Duodenal mucosa (tissue), 2 donors: ENCODE results near the gene BICD1.

Experiments
- H3K27ac ChIP-seq: one replicate; pipeline ENCODE4 v1.7.0; 2013; ENCODE audit warnings: low read depth, low read length
- H3K27me3 ChIP-seq, 2 donors: one replicate each; pipeline ENCODE4 v1.7.0; 2013; ENCODE audit warnings: low read length in 2 of 2, control low read depth in 1 of 2; ENCODE audit not compliant: insufficient read depth in 2 of 2, control insufficient read depth in 1 of 2
- H3K36me3 ChIP-seq, 2 donors: one replicate each; pipeline ENCODE4 v1.7.0; 2013; ENCODE audit warnings: low read length in 2 of 2, control low read depth in 1 of 2; ENCODE audit not compliant: insufficient read depth in 2 of 2, control insufficient read depth in 1 of 2
- H3K4me1 ChIP-seq, 2 donors: one replicate each; pipeline ENCODE4 v1.7.0; 2013; ENCODE audit warnings: low read length in 2 of 2, control low read depth in 1 of 2; ENCODE audit not compliant: insufficient read depth in 2 of 2, control insufficient read depth in 1 of 2
- H3K4me3 ChIP-seq, 2 donors: one replicate each; pipeline ENCODE4 v1.7.0; 2013; ENCODE audit warnings: low read length in 2 of 2, low read depth in 1 of 2
- H3K9ac ChIP-seq, 2 donors: one replicate each; pipeline ENCODE4 v1.7.0; 2013; ENCODE audit warnings: low read length in 2 of 2, low read depth in 1 of 2
- H3K9me3 ChIP-seq, 2 donors: one replicate each; pipeline ENCODE4 v1.7.0; 2013; ENCODE audit warnings: low read length in 2 of 2, control low read depth in 1 of 2; ENCODE audit not compliant: control insufficient read depth in 1 of 2

BICD1 gene

DNA sequence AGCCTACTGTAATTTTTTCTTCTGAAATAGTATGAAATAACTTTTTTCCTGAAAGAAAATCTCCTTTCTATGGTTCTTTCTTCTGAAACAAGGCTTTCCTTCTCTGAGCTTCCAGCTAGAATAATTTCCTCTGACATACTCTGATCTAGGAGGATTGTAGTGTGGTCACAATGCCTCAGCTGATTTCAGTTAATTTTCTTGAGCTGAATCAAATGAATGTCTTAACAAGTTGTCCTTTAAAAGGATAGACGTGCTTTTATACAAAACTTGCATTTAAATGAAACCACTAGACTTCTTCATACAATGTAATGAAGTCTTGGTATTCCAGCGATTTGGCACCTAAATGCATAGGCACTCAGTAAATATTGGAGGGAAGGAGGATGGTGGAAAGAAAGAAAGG, 94.4 kb downstream of the BICD1 start:
- Histone ChIP-seq H3K4me3 (no peak overlapping the region), H3K27ac (no peak overlapping the region)

DNA sequence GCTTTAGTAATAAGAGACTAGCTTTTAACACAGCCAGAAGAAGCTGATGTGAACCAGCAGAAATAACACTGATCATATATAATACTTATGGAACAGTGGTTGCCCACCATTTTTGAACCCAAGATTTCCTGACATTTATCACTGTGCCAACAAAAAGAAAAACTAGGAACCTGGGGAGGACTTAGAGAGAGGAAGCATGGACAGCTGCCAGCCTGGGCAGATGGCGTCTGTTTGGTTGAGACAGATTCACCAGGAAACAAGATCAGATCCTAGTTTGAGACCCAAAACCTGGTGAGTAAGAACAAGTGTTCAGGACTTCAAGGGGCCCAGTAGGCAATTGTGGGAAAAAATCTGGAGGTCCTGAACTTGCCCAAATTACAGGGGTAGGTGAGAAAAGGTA, 95.3 kb downstream of the BICD1 start:
- H3K9me3 ChIP-seq, result no peaks in the 10 kb centered on the region
- no peaks in the 10 kb centered on the region for H3K4me1 ChIP-seq
- H3K36me3 ChIP-seq, result no peaks in the 10 kb centered on the region
- no peak overlapping the region for H3K9ac ChIP-seq
- H3K4me3 ChIP-seq, result no peak overlapping the region
- H3K27me3 ChIP-seq, result no peaks in the 10 kb centered on the region
- no peak overlapping the region for H3K27ac ChIP-seq

More for the DNA sequence above, 94.4 kb downstream of the BICD1 start:
- H3K4me1 ChIP-seq, result no peaks in the 10 kb centered on the region
- no peak overlapping the region for H3K9ac ChIP-seq
- peaks cover 0 to 2% of the 10 kb centered on the region in 2 donors for H3K9me3 ChIP-seq
- H3K36me3 ChIP-seq, result no peaks in the 10 kb centered on the region
- H3K27me3 ChIP-seq, result no peaks in the 10 kb centered on the region

DNA sequence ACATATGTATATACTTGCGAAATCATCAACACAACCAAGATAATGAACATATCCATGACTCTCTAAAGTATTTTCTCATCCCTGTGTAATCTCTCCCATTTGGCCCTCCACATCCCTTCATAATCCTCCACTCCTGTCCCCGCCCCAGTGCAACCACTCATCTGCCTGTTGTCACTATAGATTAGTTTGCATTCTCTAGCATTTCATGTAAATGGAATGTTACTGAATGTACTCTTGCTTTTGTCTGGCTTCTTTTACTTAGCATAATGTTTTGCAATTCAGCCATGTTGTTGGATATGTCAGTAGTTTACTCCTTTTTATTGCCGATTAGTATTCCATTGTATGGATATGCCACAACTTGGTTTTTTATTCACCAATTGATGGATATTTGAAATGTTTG, 99.1 kb downstream of the BICD1 start:
- Histone ChIP-seq H3K36me3 (no peaks in the 10 kb centered on the region), H3K27ac (no peak overlapping the region), H3K4me3 (no peak overlapping the region), H3K9me3 (no peaks in the 10 kb centered on the region), H3K4me1 (no peaks in the 10 kb centered on the region), H3K9ac (no peak overlapping the region), H3K27me3 (no peaks in the 10 kb centered on the region)

DNA sequence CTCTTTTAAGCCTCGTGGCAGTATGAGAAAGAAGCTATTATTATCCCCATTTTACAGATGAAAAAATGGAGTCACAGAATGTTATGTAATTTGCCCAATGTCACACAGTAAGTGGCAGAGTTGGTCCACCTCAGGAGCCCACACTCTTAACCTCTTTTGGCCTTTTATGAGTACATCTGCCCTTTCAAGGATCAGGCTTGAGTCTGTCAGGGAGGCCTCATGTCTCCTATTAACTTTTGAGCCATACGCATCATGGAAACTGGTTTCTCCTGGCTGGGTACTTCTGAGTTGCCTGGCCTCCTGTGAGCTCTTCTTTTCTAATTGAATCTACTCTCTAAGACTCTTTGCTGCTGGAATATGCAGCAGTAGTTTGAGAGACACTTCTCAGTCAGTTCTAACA, 101.7 kb downstream of the BICD1 start:
- Histone ChIP-seq H3K9ac (no peak overlapping the region), H3K4me1 (no peaks in the 10 kb centered on the region), H3K4me3 (no peak overlapping the region), H3K9me3 (no peaks in the 10 kb centered on the region), H3K36me3 (no peaks in the 10 kb centered on the region), H3K27ac (no peak overlapping the region), H3K27me3 (no peaks in the 10 kb centered on the region)

DNA sequence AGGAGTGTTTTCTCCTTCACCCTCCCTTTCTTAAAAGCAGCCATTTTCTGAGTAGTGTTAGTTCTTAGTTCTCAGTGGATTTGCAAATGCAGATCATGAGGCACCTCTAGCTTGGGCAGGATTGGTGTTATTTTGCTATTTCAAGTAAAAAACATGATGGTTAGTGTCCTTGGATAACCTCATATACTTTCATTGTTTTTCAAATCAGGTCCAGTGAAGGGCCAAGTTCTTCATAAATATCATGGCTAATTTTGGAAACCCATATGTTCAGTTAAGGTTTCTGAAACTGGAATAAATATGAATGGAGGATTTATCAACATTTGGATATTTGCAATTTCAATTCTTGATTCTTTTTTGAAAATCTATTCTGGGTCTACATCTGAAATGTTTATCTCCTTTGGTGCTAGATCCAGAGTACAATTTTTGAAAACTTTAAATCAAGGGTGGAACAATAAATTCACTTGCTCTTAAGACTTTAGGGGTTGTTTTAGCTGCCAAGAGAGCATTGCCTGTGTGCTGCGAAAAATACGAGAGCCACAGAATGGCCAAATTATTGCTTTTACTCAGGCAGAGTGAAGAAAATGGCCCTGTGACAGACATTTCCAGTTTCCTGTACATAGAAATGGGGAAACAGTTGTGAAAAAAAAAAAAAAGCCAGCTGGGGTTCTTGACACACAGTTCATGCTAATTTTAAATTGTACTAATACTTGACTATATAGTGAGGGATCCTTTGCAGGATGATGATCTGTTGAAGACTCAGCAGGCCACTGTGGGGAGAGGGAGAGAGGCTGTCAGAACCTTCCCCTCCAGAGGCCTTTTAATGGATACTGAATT, 104.6 kb downstream of the BICD1 start:
- Histone ChIP-seq H3K4me1 (no peaks in the 10 kb centered on the region), H3K4me3 (no peak overlapping the region), H3K27ac (no peak overlapping the region), H3K36me3 (no peaks in the 10 kb centered on the region), H3K27me3 (no peaks in the 10 kb centered on the region), H3K9me3 (no peaks in the 10 kb centered on the region), H3K9ac (no peak overlapping the region)

DNA sequence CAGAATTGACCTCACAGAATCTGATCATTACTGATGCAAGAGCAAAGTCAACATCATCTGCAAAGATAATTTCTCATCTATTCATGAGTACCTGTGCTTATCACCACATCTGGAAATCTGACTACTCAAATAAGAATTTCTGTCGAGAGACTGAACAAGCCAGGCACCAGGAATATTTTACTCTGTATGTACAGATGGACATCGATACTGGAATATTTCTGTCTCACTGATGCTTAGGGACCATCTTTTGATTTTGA, 105.2 kb downstream of the BICD1 start:
- H3K27me3 ChIP-seq, result no peaks in the 10 kb centered on the region
- no peak overlapping the region for H3K27ac ChIP-seq
- no peak overlapping the region for H3K4me3 ChIP-seq
- H3K9ac ChIP-seq, result no peak overlapping the region
- no peaks in the 10 kb centered on the region for H3K9me3 ChIP-seq
- no peaks in the 10 kb centered on the region for H3K4me1 ChIP-seq
- peaks cover 2 to 3% of the 10 kb centered on the region in 2 donors for H3K36me3 ChIP-seq

DNA sequence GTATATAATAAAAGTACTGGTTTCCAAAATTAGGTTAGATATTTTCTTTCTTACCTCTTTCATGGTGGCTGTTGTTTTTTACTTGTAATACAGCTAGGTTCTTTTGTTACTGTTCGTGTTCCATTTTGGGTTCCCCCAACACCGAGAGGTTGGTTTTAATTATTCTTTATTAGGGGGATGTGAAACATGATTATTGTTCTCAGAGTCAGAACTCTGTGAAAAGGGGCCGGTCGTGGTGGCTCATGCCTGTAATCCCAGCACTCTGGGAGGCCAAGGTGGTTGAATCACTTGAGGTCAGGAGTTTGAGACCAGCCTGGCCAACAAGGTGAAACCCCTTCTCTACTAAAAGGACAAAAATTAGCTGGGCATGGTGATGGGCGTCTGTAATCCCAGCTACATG, 108.1 kb downstream of the BICD1 start:
- Histone ChIP-seq H3K27me3 (no peaks in the 10 kb centered on the region), H3K9me3 (no peaks in the 10 kb centered on the region), H3K27ac (no peak overlapping the region), H3K4me1 (no peaks in the 10 kb centered on the region), H3K9ac (no peak overlapping the region), H3K4me3 (no peak overlapping the region), H3K36me3 (peaks cover 3 to 8% of the 10 kb centered on the region in 2 donors)

DNA sequence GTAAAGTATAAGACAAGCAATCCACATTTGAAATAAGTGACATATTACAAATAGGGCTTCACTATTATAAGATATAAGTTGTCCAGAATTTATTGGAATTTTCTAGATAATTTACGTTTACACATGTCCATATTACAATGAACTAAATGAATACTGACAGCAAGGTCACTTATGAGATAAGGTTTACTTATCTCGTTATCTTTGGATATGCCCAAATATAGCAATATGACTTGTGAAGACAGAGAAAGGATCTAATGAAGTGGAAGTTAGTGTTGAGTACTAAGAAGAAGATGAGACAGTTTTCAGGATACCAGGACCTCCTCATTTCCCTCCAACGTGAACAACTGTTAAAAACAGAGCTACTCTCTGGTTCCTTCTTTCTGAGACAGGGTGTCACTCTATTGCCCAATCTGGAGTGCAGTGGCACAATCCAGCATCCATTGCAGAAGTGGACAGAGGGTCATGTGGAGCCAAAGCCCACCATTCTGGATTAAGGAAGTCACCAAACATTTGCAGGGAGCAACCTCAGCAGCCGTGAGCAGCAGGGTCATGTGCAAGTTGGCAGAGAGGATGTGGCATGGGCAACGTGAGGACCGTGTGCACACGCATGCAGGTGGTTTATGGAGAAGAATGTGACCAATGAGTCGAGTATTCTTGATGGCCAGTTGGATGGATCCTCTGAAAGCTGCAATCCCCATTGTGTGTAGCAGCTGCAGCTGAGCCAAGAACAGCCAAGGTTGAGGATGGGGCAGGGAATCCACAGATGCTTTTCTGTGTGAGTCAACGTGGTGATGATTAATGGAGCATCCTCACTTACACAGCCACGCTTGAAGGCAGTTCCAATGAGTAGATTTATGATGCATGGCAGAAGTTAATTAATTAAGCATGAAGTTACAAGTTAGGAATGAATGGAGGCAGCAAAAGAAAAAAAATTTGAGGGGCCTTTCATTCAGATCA, 111.0 kb downstream of the BICD1 start:
- H3K4me3 ChIP-seq, result no peak overlapping the region

GRCh38 chr12:32223941-32224340, 117.3 kb downstream of the BICD1 start:
- Histone ChIP-seq H3K4me1 (no peaks in the 10 kb centered on the region), H3K27me3 (no peaks in the 10 kb centered on the region), H3K9ac (no peak overlapping the region), H3K4me3 (no peak overlapping the region), H3K36me3 (peaks cover 0 to 4% of the 10 kb centered on the region in 2 donors), H3K27ac (no peak overlapping the region), H3K9me3 (no peaks in the 10 kb centered on the region)

More for the DNA sequence above, 111.0 kb downstream of the BICD1 start:
- Histone ChIP-seq H3K4me1 (no peaks in the 10 kb centered on the region), H3K9me3 (no peaks in the 10 kb centered on the region), H3K27ac (no peak overlapping the region), H3K27me3 (no peaks in the 10 kb centered on the region), H3K36me3 (peaks cover 6 to 8% of the 10 kb centered on the region in 2 donors), H3K9ac (no peak overlapping the region)

DNA sequence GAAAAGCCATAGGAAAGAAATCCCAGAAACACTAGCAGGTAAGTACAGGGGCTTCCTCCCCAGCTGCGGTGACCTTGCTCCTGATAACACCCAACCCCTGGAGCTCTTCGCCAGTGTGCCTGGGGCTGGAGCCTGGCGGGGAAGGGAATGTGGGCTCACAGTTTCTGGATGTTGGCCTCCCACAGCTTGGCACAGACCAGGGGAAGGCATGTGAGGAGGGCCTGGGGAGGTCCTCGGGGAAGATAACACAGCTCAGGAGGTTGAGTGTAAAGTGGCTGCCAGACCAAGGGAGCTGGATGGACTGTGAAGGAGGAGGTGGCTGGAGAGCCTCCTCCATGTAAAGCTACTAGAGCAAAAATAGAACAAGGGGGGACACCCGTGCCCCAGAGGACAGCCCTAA, 120.1 kb downstream of the BICD1 start:
- no peaks in the 10 kb centered on the region for H3K4me1 ChIP-seq
- no peak overlapping the region for H3K9ac ChIP-seq
- no peaks in the 10 kb centered on the region for H3K9me3 ChIP-seq
- no peaks in the 10 kb centered on the region for H3K27me3 ChIP-seq
- peaks cover 0 to 4% of the 10 kb centered on the region in 2 donors for H3K36me3 ChIP-seq
- no peak overlapping the region for H3K4me3 ChIP-seq
- H3K27ac ChIP-seq, result no peak overlapping the region
